Endothelial cell of umbilical vein (primary cell): ENCODE results near the gene ZDHHC7.

ENCODE experiments used
- CTCF ChIP-seq, 2 donors: IDR thresholded peaks; 1 replicate in 1 of 2; 2 replicates in 1 of 2; pipeline ENCODE4 v1.5.1; 2011; ENCODE audit warnings: low read length in 2 of 2, mild to moderate bottlenecking in 2 of 2, moderate library complexity in 2 of 2, control low read depth in 1 of 2, inconsistent platforms in 1 of 2, low read depth in 1 of 2; ENCODE audit not compliant: insufficient read depth in 1 of 2; ENCODE audit errors: extremely low read depth in 1 of 2
- EZH2 ChIP-seq: IDR thresholded peaks from 2 replicates; pipeline ENCODE4 v1.6.1; 2012; ENCODE audit warnings: borderline replicate concordance, low read depth, mild to moderate bottlenecking, moderate library complexity, low read length, inconsistent platforms; ENCODE audit not compliant: severe bottlenecking
- FOS ChIP-seq: IDR thresholded peaks from 2 replicates; pipeline ENCODE4 v1.6.1; 2011; ENCODE audit warnings: mild to moderate bottlenecking, low read length, moderate library complexity, borderline replicate concordance; ENCODE audit not compliant: insufficient read depth
- GATA2 ChIP-seq: IDR thresholded peaks from 2 replicates; pipeline ENCODE4 v1.7.0; 2011; ENCODE audit warnings: low read depth, mild to moderate bottlenecking, moderate library complexity, mixed read lengths, low read length; ENCODE audit not compliant: insufficient read length, insufficient read depth
- JUN ChIP-seq: IDR thresholded peaks from 2 replicates; pipeline ENCODE4 v1.6.1; 2011; ENCODE audit warnings: borderline replicate concordance, low read depth; ENCODE audit not compliant: insufficient read length, insufficient read depth
- MYC ChIP-seq: IDR thresholded peaks from one replicate; pipeline ENCODE4 v1.6.1; 2011; ENCODE audit warnings: mild to moderate bottlenecking, low read depth, low read length
- POLR2A ChIP-seq: IDR thresholded peaks from 2 replicates; pipeline ENCODE4 v1.6.1; 2012; ENCODE audit warnings: low read depth, mild to moderate bottlenecking, control low read depth, low read length
- POLR2AphosphoS5 ChIP-seq: IDR thresholded peaks from 2 replicates; pipeline ENCODE4 v1.6.1; 2012; ENCODE audit warnings: low read depth, mild to moderate bottlenecking, control low read depth, low read length, moderate library complexity; ENCODE audit not compliant: insufficient read depth
- TF ChIP-seq, protein P1 (sequence below): IDR thresholded peaks from 2 replicates; pipeline ENCODE4 v1.6.1; 2011; ENCODE audit not compliant: insufficient read depth, insufficient read length

- no peak for TF ChIP-seq CTCF (IDR thresholded peaks at IDR 0.05; ENCODE audit: extremely low read depth in 1 of 2, insufficient read depth in 1 of 2, low read depth in 1 of 2, low read length in 2 of 2)
- TF ChIP-seq GATA2: no peak
- no peak for TF ChIP-seq JUN
- TF ChIP-seq, protein P1, sequence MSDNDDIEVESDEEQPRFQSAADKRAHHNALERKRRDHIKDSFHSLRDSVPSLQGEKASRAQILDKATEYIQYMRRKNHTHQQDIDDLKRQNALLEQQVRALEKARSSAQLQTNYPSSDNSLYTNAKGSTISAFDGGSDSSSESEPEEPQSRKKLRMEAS: no peak
- TF ChIP-seq EZH2: no peak
- TF ChIP-seq POLR2A: no peak
- no peak for TF ChIP-seq POLR2AphosphoS5
- TF ChIP-seq FOS: no peak
- no peak for TF ChIP-seq MYC
Observed at GRCh38 chr16:84928679-84929420, 82.5 kb downstream of the ZDHHC7 start.
